ENCODE results near the gene PPM1E.
"Not testable (repeated sequence)": the region's sequence is repeated elsewhere in the genome, so short reads cannot be mapped to it uniquely, and the experiment has no call there.

Gene PPM1E

GRCh38 chr17:58957725-58958073, 202.0 kb downstream of the PPM1E start:
- DNase-seq: not testable (repeated sequence)

GRCh38 chr17:58960068-58960467, 204.4 kb downstream of the PPM1E start:
- peak in 1 of 5 experiments; percentile 36 for DNase-seq

GRCh38 chr17:58965221-58965620, 209.6 kb downstream of the PPM1E start:
- no peak for DNase-seq

- no peak for DNase-seq
Measured at GRCh38 chr17:58966208-58966607, 210.6 kb downstream of the PPM1E start.

GRCh38 chr17:58968426-58969061, 212.9 kb downstream of the PPM1E start:
- peak in 2 of 5 experiments; percentile 1 to 52 for DNase-seq

GRCh38 chr17:58969156-58969555, 213.5 kb downstream of the PPM1E start:
- peak in 1 of 5 experiments; percentile 29 for DNase-seq

- DNase-seq: no peak
Measured at GRCh38 chr17:58969612-58970011, 214.0 kb downstream of the PPM1E start.

GRCh38 chr17:58970609-58971450, 215.2 kb downstream of the PPM1E start:
- DNase-seq: no peak

GRCh38 chr17:58974354-58974753, 218.7 kb downstream of the PPM1E start:
- DNase-seq: no peak

- DNase-seq: no peak
Measured at GRCh38 chr17:58976541-58976940, 220.9 kb downstream of the PPM1E start.

GRCh38 chr17:58980706-58981481, 225.2 kb downstream of the PPM1E start:
- DNase-seq: no peak

- DNase-seq: no peak
Measured at GRCh38 chr17:58982626-58983025, 227.0 kb downstream of the PPM1E start.

GRCh38 chr17:58985367-58985766, 229.7 kb downstream of the PPM1E start:
- DNase-seq: no peak

- DNase-seq: no peak
Measured at GRCh38 chr17:58985971-58986370, 230.3 kb downstream of the PPM1E start.

GRCh38 chr17:58989629-58990028, 234.0 kb downstream of the PPM1E start:
- no peak for DNase-seq

- DNase-seq: peak in 1 of 5 experiments; percentile 30
Measured at GRCh38 chr17:58991718-58992331, 236.2 kb downstream of the PPM1E start.

GRCh38 chr17:58993311-58993710, 237.7 kb downstream of the PPM1E start:
- no peak for DNase-seq

- DNase-seq: no peak
Measured at GRCh38 chr17:58995247-58995940, 239.7 kb downstream of the PPM1E start.

GRCh38 chr17:58996968-58997367, 241.3 kb downstream of the PPM1E start:
- no peak for DNase-seq

GRCh38 chr17:58997756-58998553, 242.3 kb downstream of the PPM1E start:
- DNase-seq: no peak

- DNase-seq: no peak
Measured at GRCh38 chr17:58998871-58999270, 243.2 kb downstream of the PPM1E start.
